ENCODE data around the gene PALS1. TPM values are rescaled to one million over a fixed set of nuclear protein-coding genes. Genes with fewer than 3 reads are reported as not detected.

The PALS1 gene
- total RNA-seq, 1 experiment from 2014 or later: 18.0 TPM

DNA sequence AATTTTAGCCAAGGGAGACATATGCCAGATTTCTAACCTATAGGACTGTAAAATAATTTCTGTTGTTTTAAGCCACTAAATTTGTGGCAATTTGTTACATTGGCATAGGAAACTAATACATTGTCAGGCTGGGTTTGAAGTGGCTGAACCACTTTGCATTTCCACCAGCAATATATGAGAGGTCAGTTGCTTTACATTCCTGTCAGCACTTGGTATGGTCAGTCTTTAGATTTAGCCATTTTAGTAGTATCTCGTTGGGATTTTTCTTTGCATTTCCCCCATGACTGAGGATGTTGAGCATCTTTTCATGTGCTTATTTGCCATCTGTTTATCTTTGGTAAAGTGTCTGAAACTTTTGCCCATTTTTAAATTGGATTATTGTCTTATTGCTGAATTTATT lies 3.9 kb downstream of the PALS1 start (continued):
- TF ChIP-seq YY1 (IDR thresholded peaks at IDR 0.05; ENCODE audit: extremely low read depth, insufficient replicate concordance, low read depth, low read length) (no peak), ZNF274 (IDR thresholded peaks at IDR 0.05; ENCODE audit: low read depth, low read length) (no peak), SP1 (IDR thresholded peaks at IDR 0.05; ENCODE audit: low read depth) (no peak)
- TF ChIP-seq, protein P1, sequence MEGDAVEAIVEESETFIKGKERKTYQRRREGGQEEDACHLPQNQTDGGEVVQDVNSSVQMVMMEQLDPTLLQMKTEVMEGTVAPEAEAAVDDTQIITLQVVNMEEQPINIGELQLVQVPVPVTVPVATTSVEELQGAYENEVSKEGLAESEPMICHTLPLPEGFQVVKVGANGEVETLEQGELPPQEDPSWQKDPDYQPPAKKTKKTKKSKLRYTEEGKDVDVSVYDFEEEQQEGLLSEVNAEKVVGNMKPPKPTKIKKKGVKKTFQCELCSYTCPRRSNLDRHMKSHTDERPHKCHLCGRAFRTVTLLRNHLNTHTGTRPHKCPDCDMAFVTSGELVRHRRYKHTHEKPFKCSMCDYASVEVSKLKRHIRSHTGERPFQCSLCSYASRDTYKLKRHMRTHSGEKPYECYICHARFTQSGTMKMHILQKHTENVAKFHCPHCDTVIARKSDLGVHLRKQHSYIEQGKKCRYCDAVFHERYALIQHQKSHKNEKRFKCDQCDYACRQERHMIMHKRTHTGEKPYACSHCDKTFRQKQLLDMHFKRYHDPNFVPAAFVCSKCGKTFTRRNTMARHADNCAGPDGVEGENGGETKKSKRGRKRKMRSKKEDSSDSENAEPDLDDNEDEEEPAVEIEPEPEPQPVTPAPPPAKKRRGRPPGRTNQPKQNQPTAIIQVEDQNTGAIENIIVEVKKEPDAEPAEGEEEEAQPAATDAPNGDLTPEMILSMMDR (IDR thresholded peaks at IDR 0.05 in 2 of 3, conservative IDR thresholded peaks at IDR 0.05 in 1 of 3; ENCODE audit: borderline replicate concordance in 1 of 3, insufficient read depth in 1 of 3, low read depth in 2 of 3, low read length in 2 of 3): no peak

DNA sequence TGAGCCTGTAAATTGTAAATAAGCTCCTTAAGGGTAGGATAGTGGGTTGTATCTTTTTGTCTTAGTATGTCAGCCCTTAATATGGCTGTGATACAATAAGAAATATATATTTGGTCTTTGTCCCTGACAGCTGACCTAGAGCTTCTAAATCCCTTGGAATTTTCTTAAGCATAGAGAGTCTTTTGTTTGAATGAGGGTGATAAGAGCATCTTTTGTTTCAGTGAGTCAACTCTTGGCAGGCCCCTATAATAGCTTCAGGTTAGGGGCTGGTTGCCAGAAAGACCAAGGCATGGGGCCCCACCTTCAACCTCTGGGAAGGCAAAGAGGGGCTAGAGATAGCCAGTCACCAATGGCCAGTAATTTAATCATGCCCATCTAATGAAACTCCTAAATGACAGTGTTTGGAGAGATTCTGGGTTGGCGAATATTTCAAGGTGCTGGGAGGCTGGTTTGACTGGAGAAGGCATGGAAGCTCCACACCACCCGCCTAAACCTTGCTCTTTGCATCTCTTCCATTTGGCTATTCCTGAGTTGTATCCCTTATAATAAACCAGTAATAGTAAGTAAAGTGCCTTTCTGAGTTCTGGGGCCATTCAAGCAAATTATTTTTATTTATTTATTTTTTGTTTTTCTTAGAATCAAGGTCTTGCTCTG lies 10.5 kb downstream of the PALS1 start:
- RAD21 ChIA-PET (ENCODE audit: low non-redundant PET in 1 of 2, low total read pairs in 2 of 2, uncharacterized antibody in 2 of 2, unreplicated experiment in 2 of 2): no interaction called here
- TF ChIP-seq FOSL1 (IDR thresholded peaks at IDR 0.05; ENCODE audit: low read depth) (no peak; the same call in 1 of the 2 replicates), ZFX (IDR thresholded peaks at IDR 0.05) (no peak), ZNF274 (IDR thresholded peaks at IDR 0.05; ENCODE audit: low read depth, low read length) (no peak), EGR1 (IDR thresholded peaks at IDR 0.05; ENCODE audit: low read depth) (no peak), YY1 (IDR thresholded peaks at IDR 0.05; ENCODE audit: extremely low read depth, insufficient replicate concordance, low read depth, low read length) (no peak), SRF (IDR thresholded peaks at IDR 0.05; ENCODE audit: low read depth) (no peak)
- TF ChIP-seq, protein P2, sequence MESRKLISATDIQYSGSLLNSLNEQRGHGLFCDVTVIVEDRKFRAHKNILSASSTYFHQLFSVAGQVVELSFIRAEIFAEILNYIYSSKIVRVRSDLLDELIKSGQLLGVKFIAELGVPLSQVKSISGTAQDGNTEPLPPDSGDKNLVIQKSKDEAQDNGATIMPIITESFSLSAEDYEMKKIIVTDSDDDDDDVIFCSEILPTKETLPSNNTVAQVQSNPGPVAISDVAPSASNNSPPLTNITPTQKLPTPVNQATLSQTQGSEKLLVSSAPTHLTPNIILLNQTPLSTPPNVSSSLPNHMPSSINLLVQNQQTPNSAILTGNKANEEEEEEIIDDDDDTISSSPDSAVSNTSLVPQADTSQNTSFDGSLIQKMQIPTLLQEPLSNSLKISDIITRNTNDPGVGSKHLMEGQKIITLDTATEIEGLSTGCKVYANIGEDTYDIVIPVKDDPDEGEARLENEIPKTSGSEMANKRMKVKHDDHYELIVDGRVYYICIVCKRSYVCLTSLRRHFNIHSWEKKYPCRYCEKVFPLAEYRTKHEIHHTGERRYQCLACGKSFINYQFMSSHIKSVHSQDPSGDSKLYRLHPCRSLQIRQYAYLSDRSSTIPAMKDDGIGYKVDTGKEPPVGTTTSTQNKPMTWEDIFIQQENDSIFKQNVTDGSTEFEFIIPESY (IDR thresholded peaks at IDR 0.05; ENCODE audit: extremely low read depth, insufficient replicate concordance, low read length): no peak
- ATAC-seq (peak; percentile 71), DNase-seq (ENCODE audit: low read depth, low spot score) (no peak)
- Histone ChIP-seq H3K4me1 (ENCODE audit: control insufficient read depth in 1 of 2, insufficient read depth in 2 of 2, low read length in 2 of 2) (peaks cover 21 to 49% of the 10 kb centered on the region in 2 experiments), H2AFZ (ENCODE audit: low read depth, low read length, poor library complexity, severe bottlenecking) (no peak overlapping the region), H3K4me3 (replicated peaks in 1 of 2; ENCODE audit: low read depth in 1 of 2, low read length in 2 of 2) (no peak overlapping the region), H3K27ac (ENCODE audit: low read depth, low read length) (peak overlapping the region; percentile 17; the same call in 1 of the 2 replicates), H3K36me3 (ENCODE audit: control insufficient read depth in 1 of 2, insufficient read depth in 2 of 2, low read length in 2 of 2) (no peaks in the 10 kb centered on the region), H3K27me3 (ENCODE audit: insufficient read depth, low read length) (no peaks in the 10 kb centered on the region), H3K9ac (ENCODE audit: low read length) (no peak overlapping the region), H3K4me2 (ENCODE audit: low read length) (peak overlapping the region; percentile 42), H3K9me2 (ENCODE audit: insufficient read depth) (no peaks in the 10 kb centered on the region), H4K20me1 (ENCODE audit: insufficient read depth) (no peaks in the 10 kb centered on the region), H3K79me2 (ENCODE audit: insufficient read depth, low read length) (peaks cover 86% of the 10 kb centered on the region), H3K9me3 (ENCODE audit: control insufficient read depth in 1 of 2, insufficient read depth in 1 of 2, low read depth in 1 of 2, low read length in 2 of 2) (no peaks in the 10 kb centered on the region)
- CTCF ChIA-PET: interaction anchor here (0.9 kb wide), 1 partner anchor 34 kb away, joined by 4 read pairs; no protein-coding TSS in a partner anchor
- intact Hi-C loops (cut with micrococcal nuclease): no loop called here
- POLR2A ChIA-PET: no interaction called here
- no TSS peak for BruUV-seq (replicated peaks)

All from HCT116 (cell line).